GM19099 (cell line): Measurements from ENCODE around the gene GTF2IRD1.

Experiments
- POLR2A ChIP-seq: IDR thresholded peaks from 3 replicates; pipeline ENCODE4 v1.6.1; 2011; ENCODE audit warnings: low read depth; ENCODE audit not compliant: insufficient read length; ENCODE audit errors: extremely low read depth

GTF2IRD1 gene

DNA sequence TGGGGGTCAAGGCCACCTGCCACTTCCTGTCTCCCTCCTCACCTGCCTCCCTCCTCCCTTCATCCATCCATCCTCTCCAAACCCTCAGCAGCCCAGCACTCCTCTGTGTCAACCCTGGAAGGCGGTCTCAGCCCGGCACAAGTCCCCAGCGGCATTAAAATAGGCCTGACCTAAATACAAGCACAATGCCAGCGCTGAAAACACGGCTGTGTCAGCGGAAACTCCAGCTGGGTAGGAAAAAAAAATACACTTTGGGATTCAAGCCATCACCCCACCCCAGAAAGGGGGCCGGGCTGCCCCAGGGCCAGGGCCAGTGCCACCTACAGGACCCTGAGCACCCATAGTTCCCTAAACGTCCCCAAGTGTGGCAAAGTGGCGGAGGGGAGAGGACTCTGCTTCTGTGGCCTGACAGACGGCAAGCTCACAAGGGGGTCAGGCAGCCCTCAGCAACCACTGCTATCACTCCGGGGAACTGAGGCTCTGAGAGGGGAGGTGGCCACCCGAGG, 22.7 kb upstream of the GTF2IRD1 start:
- TF ChIP-seq POLR2A = no peak

DNA sequence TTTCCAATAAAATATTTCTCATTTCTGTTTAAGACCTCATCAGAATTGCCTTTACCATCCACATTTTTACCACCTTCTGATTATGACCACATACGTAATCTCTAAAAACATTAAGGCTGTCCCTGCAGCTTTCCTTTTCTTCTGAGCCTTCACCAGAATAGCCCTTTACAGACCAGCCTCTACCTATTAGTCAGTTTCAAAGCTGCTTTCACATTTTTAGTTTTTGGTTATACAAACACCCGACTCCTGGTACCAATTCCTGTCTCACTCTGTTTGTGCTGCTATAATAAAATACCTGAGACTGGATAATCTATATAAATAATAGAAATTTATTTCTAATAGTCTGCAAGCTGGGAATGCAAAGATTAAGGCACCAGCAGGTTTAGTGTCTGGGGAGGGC, 15.4 kb upstream of the GTF2IRD1 start:
- TF ChIP-seq POLR2A = no peak

DNA sequence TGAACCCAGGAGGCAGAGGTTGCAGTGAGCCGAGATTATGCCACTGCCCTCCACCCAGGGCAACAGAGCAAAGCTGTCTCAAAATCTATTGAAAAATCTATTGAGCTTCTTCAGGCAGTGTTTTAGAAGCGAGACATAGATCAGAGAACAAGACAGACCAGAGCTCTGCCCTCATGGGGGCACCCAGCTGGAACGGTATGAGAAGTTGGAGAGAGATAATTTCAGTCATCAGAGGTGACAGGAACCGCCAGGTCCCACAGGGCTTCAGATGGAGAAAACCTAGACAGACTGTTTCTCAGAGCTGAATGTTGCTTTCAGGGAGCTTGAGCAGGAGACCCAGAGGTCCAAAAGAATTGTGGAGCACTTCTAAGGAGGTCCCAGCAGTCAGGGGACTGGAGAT, 14.2 kb upstream of the GTF2IRD1 start:
- no peak for TF ChIP-seq POLR2A

DNA sequence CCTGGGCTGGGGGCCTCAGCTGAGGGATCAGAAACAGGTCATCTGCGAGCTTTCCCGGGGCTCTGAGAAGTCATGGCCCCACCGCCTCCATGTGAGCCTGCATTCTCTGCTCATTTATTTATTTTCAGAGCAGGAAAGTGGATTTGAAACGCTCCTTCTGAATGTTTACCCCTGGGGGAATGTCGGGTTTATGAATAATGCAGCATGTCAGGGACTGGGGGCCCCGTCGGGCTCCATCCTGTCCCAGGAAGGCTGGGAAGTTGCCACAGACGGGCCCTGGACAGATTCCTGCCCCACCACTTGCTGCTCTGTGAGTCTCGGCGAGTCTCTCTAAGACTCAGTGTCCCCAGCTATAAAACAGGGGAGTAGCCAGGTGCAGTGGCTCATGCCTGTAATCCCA, 11.9 kb upstream of the GTF2IRD1 start:
- TF ChIP-seq POLR2A = no peak

DNA sequence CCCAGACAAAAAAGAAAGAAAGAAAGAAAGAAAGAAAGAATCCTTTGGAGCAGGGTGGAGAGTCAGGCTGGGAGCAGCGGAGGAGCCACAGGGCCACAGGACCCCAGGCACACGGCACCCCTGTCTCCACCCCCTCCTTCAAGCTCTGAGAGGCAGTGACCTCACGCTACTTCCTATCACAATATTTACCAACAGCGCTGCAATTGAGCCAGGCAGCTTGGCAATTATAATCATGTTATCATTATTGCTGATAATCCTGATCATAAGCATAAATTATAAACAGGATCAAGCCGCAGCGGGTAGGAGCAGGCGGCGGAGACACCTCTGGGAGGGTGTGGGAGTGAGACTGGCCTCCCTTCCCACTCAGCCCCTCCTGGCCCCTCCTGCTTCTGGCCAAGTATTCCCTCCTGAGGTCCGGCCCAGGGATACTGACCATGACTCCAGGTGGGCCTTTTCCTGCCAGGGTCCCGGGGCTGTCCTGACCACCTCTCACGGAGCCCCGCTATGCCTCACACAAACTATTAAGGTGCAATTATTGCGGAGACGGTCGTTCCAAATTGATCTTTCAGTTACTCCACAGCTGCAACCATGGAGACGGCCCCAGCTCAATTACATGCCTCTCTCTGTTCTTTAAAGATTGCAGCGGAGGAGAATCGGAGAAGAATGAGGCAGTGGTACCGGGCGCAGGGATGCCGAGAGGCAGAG, 10.0 kb upstream of the GTF2IRD1 start:
- TF ChIP-seq POLR2A = no peak

DNA sequence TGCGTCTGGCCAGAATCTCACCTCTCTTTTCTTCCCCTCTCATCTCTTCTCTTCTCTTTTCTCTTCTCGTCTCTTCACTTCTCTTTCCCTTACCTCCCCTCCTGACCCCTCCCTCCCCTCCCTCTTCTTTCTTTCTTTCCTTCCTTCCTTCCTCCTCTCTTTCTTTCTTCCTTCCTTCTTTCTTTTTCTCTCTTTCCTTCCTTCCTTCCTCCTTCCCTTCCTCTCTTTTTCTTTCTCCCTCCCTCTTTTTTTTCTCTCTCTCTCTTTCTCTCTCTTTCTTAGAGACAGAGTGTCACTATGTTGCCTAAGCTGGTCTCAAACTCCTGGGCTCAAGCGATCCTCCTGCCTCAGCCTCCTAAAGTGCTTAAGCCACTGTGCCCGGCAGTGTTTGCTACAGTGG, 4.6 kb upstream of the GTF2IRD1 start:
- no peak for TF ChIP-seq POLR2A

DNA sequence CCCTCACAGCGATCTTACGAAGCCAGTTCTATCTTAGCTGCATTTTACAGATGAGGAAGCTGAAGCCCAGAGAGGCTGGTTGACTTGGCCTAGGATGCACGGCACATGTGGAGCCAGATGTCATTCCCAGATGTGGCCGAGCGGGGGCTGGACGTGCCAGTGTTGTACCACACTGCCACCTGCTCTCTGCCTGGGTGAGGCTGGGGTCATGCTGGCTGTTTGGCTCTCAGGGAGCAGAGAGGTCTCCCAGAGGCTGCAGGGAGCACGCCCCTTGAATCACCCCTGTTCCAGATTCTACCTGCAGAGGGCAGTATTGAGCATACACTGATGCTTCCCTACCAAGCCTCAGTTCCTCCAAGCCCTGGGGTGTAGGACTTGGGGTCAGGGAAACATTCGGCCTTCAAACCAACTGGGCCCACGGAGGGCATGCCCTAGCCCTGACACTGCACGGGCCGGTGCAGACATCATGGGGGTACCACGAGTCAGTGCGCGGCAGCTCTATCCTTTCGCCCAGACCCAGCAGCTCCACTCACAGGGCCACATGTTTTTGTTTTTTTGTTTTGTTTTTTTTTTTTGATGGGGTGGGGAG, 3.8 kb upstream of the GTF2IRD1 start:
- TF ChIP-seq POLR2A = no peak

DNA sequence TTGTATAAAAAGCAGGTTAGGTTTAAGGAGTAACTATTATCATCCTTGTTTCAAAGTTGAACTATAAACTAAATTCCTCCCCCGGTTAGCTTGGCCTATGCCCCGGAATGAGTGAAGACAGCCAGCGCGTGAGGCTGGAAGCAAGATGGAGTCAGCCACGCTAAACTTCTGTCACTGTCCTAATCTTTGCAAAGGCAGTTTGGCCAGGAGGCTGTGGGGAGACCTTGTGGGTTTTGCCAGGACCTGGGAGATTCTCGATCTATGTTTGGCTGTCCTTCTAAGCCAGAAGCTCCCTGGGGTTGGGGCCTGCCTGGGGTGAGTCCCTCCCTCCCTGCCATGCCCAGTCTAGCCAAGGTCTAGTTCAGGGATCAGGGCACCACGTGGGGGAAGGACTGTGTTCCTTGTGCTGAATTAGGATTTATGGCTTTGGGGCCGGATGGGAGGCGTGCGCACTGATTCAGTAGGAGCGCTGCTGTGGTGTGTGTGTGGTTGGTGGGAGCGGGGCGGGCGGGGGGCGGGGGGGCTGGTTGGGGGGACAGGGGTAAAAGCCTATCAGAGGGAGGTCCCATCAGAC, 871 bp upstream of the GTF2IRD1 start:
- TF ChIP-seq POLR2A = no peak

DNA sequence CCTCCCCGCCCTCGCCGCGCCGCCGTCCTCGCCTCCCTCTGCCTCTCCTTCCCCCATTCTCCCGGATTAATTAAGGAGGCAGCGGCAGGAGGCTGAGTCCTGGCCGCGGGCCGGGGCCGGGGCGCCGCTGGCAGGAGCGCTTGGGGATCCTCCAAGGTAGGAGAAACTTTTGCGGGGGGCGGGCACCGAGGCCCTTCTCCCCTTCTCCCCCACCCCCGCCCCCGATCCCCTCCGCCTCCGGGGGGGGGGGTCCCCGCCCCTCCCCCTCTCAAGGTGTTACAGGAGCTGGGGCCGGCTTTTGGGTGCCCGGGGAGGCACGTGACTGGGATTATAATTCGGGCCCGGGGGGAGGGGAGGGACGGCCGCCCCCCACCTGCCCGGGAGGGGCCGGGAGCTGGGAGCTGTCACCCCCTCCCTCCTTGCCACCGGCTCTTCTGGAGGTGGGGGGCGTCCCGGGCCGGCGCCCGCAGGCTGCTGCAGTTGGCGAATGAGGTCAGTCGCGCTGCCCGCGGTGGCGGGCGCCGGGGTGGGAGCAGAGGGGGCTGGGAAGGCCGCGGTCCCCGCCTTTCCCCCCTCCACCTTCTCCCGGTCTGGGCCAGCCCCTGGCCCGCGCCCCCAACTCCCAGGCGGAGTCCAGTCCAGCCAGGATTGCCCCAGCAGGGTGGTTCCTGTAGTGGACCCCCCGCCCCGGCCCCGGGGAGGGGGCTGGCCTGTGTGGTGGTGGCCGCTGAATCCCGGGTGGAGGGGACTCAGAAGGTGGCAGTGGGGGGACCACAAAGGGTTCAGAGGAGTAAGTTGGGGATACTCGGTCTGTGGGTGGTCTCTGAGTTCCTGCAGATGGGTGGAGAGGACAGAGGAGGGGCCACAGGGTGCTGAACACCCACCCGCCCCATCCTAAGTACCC, 567 bp downstream of the GTF2IRD1 start:
- TF ChIP-seq POLR2A = no peak

DNA sequence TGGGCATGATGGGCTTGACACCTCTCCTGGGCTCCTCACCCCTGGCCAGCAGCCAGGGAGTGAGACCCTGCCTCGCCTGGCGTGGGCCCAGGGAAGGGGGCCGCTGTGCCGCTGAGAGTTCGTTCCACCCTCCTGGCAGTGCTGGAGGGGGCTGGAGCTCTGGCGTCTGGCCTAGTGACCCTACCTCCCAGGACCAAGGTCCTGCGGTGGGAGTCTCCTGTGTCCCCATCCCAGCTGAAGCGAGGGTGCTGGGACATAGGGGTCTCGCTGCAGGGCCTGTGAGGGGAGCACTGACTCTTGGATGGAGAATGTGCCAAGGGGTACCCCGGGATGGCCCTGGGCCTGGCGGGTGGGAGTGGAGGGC, 1.2 kb downstream of the GTF2IRD1 start:
- no peak for TF ChIP-seq POLR2A

DNA sequence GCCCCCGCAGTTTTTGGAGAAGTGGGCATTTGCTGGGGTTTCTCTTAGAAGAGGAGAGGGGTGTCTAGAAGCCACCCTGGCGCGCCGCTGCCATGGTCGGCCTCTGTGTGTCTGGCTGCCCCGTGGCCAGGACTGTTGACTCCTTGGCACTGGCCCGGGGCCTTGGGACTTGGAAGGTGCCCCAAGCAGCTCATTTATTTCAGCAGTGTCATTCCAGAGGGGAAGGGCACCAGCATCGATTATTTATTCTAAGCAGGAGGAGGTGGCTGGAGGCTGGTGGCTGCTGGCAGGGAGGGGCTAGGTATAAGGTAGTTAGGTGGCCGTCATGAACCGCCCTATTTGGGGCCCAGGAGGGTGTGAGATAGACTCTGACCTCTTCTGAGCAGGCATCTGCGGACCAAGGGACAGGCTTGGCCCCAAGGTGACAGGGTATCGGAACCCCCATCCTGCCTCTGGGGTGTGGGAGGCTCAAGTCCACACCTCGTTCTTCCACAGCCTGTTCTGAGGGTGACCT, 1.6 kb downstream of the GTF2IRD1 start:
- TF ChIP-seq POLR2A = no peak

DNA sequence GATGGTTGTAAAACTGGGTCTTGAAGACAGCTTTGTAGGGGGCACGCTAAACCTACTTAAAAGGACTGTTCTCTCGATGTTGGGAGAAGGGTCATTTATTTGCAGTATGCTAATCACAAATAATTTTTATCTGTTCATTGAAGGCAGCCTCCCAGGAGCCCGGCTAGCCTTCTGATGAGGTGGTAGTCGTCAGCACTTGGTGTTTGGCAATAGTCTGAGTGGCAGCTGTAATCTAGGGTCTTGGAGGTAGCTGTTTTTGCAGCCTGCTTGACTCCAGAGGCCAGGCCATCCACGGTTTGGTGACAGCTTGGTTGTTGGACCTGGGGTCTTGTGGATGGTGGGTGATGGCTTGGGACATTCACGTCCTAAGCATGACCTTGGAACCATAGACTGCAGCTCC, 2.2 kb downstream of the GTF2IRD1 start:
- TF ChIP-seq POLR2A = no peak

DNA sequence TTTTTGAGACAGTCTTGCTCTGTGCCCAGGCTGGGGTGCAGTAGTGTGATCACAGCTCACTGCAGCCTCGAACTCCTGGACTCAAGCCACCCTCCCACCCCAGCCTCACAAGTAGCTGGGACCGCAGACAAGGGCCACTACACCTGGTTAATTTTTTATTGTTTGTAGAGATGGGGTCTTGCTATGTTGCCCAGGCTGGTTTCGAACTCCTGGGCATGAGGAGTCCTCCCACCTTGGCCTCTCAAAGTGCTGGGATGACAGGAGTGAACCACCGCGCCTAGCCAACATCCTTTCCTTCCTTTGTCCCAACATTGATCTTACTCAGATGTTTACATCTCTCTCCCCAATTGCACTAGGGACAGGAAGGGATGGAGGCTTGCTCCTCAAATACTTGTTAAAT, 3.3 kb downstream of the GTF2IRD1 start:
- TF ChIP-seq POLR2A = no peak

DNA sequence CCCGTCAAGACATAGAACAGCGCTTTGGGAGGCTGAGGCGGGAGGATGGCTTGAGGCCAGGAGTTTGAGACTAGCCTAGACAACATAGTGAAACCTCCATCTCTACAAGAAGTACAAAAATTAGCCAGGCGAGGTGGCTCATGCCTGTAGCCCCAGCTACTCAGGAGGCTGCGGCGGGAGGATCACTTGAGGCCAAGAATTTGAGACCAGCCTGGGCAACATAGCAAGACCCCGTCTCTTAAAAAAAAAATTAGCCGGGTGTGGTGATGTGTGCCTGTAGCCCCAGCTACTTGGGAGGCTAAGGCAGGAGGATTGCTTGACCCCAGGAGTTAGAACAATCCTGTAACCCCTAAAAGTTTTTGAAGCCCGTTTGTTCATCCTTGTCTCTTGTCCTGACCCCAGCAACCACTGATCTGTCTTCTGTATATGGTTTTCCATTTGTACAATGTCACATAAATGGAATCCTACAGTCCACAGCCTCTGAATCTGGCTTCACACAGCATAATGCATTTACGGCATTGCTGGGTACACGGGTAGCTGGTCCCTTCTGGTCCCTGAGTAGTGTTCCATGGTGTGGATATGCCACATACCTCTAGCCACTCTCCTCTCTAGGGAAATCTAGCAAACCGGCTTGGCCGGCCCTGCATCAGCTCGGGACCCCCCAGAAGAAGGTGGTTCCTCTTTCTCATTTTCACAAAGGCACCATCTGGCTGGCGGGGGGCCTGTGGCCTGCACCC, 8.4 kb downstream of the GTF2IRD1 start:
- TF ChIP-seq POLR2A = no peak

DNA sequence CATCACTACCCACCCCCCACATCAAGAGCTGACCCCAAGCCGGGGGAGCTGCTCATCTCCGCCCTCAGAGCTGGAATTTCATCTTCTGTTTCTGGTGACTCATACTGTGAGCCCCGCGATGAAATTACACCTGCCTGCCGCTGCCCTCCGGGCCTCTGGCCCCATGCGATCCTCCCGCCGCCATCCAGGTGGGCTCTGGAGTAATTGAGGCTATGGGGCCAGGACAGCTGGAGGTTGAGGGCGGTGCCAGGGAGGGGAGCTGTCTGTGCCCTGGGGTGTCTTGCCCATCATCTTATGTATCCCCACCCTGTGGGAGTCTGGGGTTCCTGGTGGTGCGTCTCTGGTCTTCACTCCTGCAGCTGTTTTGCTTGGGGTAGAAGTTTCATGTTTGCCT, 9.0 kb downstream of the GTF2IRD1 start:
- TF ChIP-seq POLR2A = no peak
